Kidney (tissue), 14 donors: ENCODE results near the gene HAND1. TPM values are rescaled to one million over a fixed set of nuclear protein-coding genes. Genes with fewer than 3 reads are reported as not detected.

ENCODE experiments used
- DNase-seq, 5 donors: peaks; one replicate each; pipeline ENCODE4 v3.0.0-alpha.2; 2013 to 2020
- FAIRE-seq: peaks from 2 replicates; lab custom pipeline; 2012; peaks lifted over from hg19 to GRCh38; lab: Jason Lieb, UNC
- H3K27ac ChIP-seq, 2 donors: one replicate each; pipeline ENCODE4 v1.7.0; 2013; ENCODE audit warnings: low read depth in 2 of 2, low read length in 2 of 2, inconsistent platforms in 1 of 2
- H3K27me3 ChIP-seq: one replicate; pipeline ENCODE4 v1.7.1; 2013; ENCODE audit warnings: low read length, inconsistent platforms; ENCODE audit not compliant: control insufficient read depth, insufficient read depth
- H3K36me3 ChIP-seq, 3 donors: one replicate each; pipeline versions ENCODE4 v1.7.0 to v1.7.1; 2013; ENCODE audit warnings: low read length in 3 of 3, control low read depth in 1 of 3, inconsistent platforms in 1 of 3; ENCODE audit not compliant: insufficient read depth in 3 of 3, control insufficient read depth in 2 of 3
- H3K4me1 ChIP-seq, 3 donors: one replicate each; pipeline versions ENCODE4 v1.7.0 to v1.7.1; 2013; ENCODE audit warnings: low read length in 3 of 3, inconsistent platforms in 1 of 3, low read depth in 1 of 3; ENCODE audit not compliant: control insufficient read depth in 2 of 3, insufficient read depth in 2 of 3
- H3K4me3 ChIP-seq, 3 donors: one replicate each; pipeline versions ENCODE4 v1.7.0 to v1.8.1; 2013; ENCODE audit warnings: low read length in 3 of 3, control low read depth in 1 of 3, inconsistent platforms in 1 of 3
- H3K9ac ChIP-seq, 3 donors: one replicate each; pipeline versions ENCODE4 v1.7.0 to v1.7.1; 2013; ENCODE audit warnings: low read length in 3 of 3, control low read depth in 1 of 3, inconsistent platforms in 1 of 3
- H3K9me3 ChIP-seq, 3 donors: one replicate each; pipeline versions ENCODE4 v1.7.0 to v1.7.1; 2013; ENCODE audit warnings: low read length in 3 of 3, control low read depth in 1 of 3, inconsistent platforms in 1 of 3; ENCODE audit not compliant: control insufficient read depth in 2 of 3, insufficient read depth in 1 of 3
- intact Hi-C: fragments of 100-400 bp; cut with DNase I; formaldehyde crosslinking; loops from one replicate; pipeline ENCODE4 v1.11.1; 2022
- polyA plus RNA-seq: library from polyadenylated mRNA; stranded (reverse); fragments of 350-450 nt; fragmentation: Illumina TruSeq; extraction: RNeasy Lipid Tissue Mini Kit (QIAGEN cat#74804); gene quantifications from one replicate; pipeline ENCODE4 v1.2.3, GENCODE V29; 2014; ENCODE audit warnings: low read depth, low replicate concordance; ENCODE audit not compliant: insufficient read depth
- total RNA-seq: library from RNA; stranded (reverse); fragmentation: NEBNext Ultra II Directional; extraction: Animal tissue kit (Norgen Biotek cat#: 25700); gene quantifications from one replicate; pipeline ENCODE4 v1.2.1, GENCODE V29; 2021
- TF ChIP-seq, protein P1 (sequence below): IDR thresholded peaks from 3 replicates; pipeline ENCODE4 v1.5.1; 2012; ENCODE audit warnings: mild to moderate bottlenecking, moderate library complexity, borderline replicate concordance; ENCODE audit not compliant: insufficient read depth; ENCODE audit errors: extremely low read depth
- donor health status: control.
- donor health status: control.
- donor health status: control.
- donor health status: control.
- donor health status: control.
- donor health status: DM: yes; HTN: yes; CAD: no.
- donor health status: Normal renal cell carcinoma (clear cell type).

Gene HAND1
- total and polyA plus RNA-seq, 2 donors from 2014 or later = not detected

DNA sequence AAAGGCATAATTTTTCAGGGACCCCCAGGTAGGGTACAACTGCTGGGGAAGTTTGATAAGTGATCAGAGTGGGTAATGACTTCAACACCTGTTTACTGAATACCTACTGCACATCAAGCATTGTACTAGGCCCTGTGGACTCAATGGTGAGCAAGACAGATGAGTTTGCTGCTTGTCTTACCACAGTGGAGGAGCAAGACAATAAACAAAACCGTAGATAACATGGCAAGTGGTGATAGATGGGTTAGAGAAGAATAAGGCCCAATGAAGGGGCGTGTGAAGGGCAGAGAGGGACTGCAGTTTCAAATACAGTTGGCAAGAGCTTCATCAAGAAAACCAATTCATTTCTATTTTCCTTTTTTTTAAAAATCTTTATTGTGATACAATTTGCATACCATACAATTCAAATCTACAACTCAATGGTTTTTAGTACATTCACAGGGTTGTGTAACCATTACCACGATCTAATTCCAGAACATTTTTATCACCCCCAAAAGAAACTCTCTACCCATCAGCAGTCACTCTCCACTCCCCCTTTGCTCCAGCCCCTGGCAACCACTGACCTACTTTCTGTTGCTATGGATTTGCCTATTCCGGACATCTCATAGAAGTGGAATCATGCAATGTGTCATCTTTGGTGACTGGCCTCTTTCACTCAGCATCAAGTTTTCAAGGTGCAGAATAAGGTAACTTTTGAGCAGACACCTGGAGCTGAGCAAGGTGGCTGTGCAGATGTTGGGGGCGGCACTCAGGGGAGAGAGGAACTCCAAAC lies 31.9 kb upstream of the HAND1 start:
- Histone ChIP-seq H3K36me3 (no peaks in the 10 kb centered on the region), H3K4me3 (no peak overlapping the region), H3K27ac (no peak overlapping the region), H3K27me3 (no peaks in the 10 kb centered on the region), H3K4me1 (no peaks in the 10 kb centered on the region), H3K9me3 (no peaks in the 10 kb centered on the region), H3K9ac (no peak overlapping the region)
- TF ChIP-seq, protein P1, sequence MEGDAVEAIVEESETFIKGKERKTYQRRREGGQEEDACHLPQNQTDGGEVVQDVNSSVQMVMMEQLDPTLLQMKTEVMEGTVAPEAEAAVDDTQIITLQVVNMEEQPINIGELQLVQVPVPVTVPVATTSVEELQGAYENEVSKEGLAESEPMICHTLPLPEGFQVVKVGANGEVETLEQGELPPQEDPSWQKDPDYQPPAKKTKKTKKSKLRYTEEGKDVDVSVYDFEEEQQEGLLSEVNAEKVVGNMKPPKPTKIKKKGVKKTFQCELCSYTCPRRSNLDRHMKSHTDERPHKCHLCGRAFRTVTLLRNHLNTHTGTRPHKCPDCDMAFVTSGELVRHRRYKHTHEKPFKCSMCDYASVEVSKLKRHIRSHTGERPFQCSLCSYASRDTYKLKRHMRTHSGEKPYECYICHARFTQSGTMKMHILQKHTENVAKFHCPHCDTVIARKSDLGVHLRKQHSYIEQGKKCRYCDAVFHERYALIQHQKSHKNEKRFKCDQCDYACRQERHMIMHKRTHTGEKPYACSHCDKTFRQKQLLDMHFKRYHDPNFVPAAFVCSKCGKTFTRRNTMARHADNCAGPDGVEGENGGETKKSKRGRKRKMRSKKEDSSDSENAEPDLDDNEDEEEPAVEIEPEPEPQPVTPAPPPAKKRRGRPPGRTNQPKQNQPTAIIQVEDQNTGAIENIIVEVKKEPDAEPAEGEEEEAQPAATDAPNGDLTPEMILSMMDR = no peak
- no peak for FAIRE-seq
- intact Hi-C loops = no loop called here
- no peak for DNase-seq

DNA sequence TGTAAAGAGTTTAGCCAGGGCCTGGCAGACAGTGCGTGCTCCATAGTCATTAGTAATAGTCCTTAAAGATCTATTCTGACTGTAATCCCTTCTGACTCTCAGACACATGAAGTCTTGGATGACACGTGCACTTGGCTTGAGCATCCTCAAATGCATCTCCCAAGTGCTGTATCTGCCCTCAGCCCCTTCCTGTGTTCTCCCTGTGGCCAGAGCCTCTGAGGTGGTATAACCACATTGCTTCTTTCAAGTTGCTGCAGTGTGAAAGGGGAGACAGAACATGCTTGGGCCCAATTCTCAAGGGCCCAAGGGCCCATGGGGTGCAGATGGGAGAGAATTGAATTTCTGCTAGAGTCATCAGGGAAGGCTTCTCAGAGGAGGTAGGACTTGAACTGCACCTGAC lies 30.1 kb upstream of the HAND1 start:
- FAIRE-seq = no peak
- Histone ChIP-seq H3K9ac (no peak overlapping the region), H3K27me3 (no peaks in the 10 kb centered on the region), H3K36me3 (no peaks in the 10 kb centered on the region), H3K9me3 (no peaks in the 10 kb centered on the region), H3K4me1 (no peaks in the 10 kb centered on the region), H3K4me3 (no peak overlapping the region), H3K27ac (no peak overlapping the region)
- intact Hi-C loops = no loop called here
- TF ChIP-seq, protein P1 = no peak
- DNase-seq = no peak

DNA sequence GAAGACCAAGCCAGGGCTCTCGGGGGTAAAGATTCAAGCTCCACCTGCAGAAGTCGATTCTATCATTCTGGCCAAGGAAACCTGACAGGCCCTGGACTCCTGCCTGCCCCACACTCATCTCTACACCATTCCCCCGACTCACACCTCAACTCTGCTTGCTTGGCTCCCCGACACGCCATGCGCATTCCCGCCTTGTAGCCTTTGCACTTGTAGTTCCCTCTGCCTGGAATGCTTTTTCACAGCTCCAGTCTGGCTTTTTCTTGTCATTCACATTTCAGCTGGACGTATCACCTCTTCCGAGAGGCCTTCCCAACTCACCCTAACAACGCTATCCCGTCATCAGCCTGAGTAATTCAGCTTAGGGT lies 28.7 kb upstream of the HAND1 start:
- DNase-seq (no peak), FAIRE-seq (no peak)
- intact Hi-C loops = no loop called here
- Histone ChIP-seq H3K27ac (no peak overlapping the region), H3K9ac (no peak overlapping the region), H3K4me1 (no peaks in the 10 kb centered on the region), H3K27me3 (no peaks in the 10 kb centered on the region), H3K4me3 (no peak overlapping the region), H3K9me3 (no peaks in the 10 kb centered on the region), H3K36me3 (no peaks in the 10 kb centered on the region)
- TF ChIP-seq, protein P1 = no peak
